Measurements from ENCODE around the gene SGK1. TPM values are rescaled to one million over a fixed set of nuclear protein-coding genes. Genes with fewer than 3 reads are reported as not detected.
"Not testable (repeated sequence)": the region's sequence is repeated elsewhere in the genome, so short reads cannot be mapped to it uniquely, and the experiment has no call there.

SGK1 gene
- total RNA-seq, 1 donor from 2014 or later = 54.6 TPM

DNA sequence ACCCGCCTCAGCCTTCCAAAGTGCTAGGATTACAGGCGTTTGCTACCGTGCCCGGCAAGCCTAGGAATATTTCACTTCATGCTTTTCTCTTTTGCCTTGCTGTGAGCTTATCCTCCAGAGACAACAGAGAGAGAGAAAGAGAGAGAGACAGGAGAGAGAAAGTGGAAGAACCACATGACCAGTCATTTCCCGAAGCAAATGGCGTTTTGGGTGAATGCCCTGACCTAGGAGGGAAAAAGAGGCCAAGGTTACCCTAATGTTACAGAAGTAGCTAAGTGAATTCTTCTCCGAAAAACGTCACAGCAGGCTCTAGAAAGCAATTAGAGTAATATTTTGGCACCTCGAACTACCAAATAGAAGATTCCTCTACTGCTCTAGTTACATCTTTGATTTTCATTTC is 9.1 kb downstream of the SGK1 start:
- DNase-seq (ENCODE audit: low spot score in 2 of 2) (no peak), FAIRE-seq (no peak)

DNA sequence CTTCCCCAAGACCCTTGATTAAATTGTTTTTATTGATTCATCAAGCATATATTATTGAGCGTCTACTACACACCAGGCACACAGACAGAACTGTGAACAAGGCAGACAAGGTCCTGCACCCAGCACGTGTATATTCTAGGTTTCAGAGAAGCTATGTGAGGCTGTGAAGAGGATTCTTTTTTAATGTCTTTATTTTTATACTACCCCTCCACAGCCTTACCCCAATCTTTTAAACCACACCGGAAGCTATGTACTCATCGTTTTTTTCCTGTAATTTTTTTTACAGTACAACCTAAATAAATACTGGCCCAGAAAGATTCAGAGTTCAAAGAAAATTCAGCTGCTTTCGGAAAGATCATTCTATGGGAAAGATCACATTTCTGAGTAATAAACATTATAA is 10.0 kb downstream of the SGK1 start:
- no peak for FAIRE-seq

GRCh38 chr6:134307075-134307474 is 10.8 kb downstream of the SGK1 start:
- FAIRE-seq = no peak

More for the DNA sequence above, 10.0 kb downstream of the SGK1 start:
- DNase-seq (ENCODE audit: low spot score in 2 of 2) = no peak

GRCh38 chr6:134304381-134304780 is 13.5 kb downstream of the SGK1 start:
- FAIRE-seq = not testable (repeated sequence)

More at GRCh38 chr6:134307075-134307474, 10.8 kb downstream of the SGK1 start:
- no peak for DNase-seq (ENCODE audit: low spot score in 2 of 2)

DNA sequence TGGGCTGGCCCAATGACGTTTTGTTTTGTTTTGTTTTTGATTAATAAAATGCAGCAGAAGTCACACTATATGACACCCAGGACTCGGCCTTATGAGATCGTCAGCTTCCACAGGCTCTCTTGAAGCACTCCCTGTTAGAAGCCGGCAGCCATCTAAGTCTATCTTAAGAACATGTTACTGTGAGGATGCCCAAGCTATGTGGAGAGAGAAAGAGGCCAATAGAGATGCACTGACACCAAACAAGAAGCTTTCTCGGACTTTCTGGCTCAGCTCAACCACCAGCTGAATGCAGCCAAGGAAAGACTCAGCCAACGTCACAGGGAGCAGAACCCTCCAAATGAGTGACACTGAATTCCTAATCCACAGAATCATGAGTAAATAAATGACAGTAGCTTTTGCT is 14.0 kb downstream of the SGK1 start:
- DNase-seq (ENCODE audit: low spot score in 2 of 2) (no peak), FAIRE-seq (no peak)

More at GRCh38 chr6:134304381-134304780, 13.5 kb downstream of the SGK1 start:
- DNase-seq (ENCODE audit: low spot score in 2 of 2) = not testable (repeated sequence)

DNA sequence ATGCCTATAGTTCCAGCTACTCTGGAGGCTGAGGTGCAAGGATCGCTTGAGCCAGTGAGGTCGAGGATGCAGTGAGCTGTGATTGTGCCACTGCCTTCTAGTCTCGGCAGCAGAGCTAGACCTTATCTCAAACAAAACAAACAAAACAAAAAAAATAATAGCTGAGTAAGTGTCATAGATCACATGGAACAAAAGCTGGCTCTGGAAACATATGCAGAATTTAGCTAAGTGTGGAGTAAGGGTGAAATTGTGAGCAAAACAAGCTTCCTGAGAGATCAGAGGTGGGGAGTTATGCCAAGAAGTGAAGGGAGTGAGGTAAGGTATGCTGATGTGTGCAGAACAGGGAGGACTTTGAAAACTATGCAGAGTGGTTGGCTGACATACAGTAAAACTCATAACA is 18.7 kb downstream of the SGK1 start:
- FAIRE-seq (no peak), DNase-seq (ENCODE audit: low spot score in 2 of 2) (no peak)

- no peak for FAIRE-seq
These were observed 21.1 kb downstream of the SGK1 start for GRCh38 chr6:134296762-134297161.

GRCh38 chr6:134295953-134296553 is 21.9 kb downstream of the SGK1 start:
- FAIRE-seq (no peak), DNase-seq (ENCODE audit: low spot score in 2 of 2) (peak in 1 of 2 donors; percentile 39)

More at GRCh38 chr6:134296762-134297161, 21.1 kb downstream of the SGK1 start:
- no peak for DNase-seq (ENCODE audit: low spot score in 2 of 2)

DNA sequence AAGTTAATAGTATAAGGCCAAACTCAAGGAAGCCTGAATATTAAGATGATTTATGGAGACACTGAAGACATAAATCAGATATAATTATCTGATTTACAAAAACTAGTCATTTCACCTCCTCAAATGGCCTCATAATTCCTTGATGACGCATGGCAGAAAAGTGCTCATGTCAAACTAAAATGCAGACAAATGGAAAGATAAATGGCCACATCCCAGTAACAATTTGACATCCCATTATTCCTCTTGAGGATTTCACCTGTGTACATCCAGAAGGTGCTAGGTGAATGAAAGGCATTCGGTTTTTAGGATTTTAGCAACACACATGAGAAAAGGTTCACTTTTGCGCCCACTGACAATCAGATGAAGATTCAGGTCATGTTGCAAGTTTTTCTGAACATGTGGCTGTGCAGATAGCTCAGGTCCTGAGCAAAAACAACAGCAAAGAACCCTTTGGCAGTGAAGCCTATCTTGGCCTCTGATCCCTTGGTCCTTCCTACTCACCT is 24.2 kb downstream of the SGK1 start:
- FAIRE-seq (no peak), DNase-seq (ENCODE audit: low spot score in 2 of 2) (no peak)

- FAIRE-seq = no peak
These were observed 26.8 kb downstream of the SGK1 start for GRCh38 chr6:134291156-134291555.

GRCh38 chr6:134289204-134289575 is 28.7 kb downstream of the SGK1 start:
- DNase-seq (ENCODE audit: low spot score in 2 of 2) = no peak
- FAIRE-seq = no peak

More at GRCh38 chr6:134291156-134291555, 26.8 kb downstream of the SGK1 start:
- no peak for DNase-seq (ENCODE audit: low spot score in 2 of 2)

DNA sequence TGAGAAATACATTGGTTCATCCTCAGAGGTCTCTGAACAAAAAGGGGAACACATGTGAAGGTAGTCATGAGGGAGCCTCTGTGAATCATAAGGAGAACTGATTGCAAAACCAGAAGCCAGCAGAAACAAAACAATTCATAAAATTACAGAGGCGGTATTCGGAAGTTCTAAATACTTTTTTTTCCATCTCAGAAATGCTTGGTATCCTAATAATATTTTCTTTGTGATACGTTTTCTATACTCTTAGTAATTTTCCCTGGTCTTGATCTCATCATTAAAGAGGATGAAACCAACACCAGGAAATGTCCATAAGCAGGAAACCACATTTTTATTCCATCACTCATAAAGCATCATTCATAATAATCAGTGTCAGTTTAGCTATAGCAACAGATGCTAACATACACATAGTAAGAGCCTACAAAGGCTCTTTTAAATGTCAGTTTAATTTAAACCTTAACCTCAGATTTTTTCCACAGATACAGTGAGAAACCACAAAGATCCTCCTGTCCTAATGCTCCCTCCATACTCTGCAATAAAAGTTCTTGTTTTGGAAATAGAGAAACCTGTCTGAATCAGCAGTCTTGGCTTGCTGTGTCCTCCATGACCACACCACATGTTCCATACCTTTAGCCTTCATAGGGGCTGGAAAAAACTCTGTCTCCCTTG is 29.2 kb downstream of the SGK1 start:
- DNase-seq (ENCODE audit: low spot score in 2 of 2) (no peak), FAIRE-seq (no peak)

GRCh38 chr6:134287859-134288537 is 29.9 kb downstream of the SGK1 start:
- no peak for FAIRE-seq
- no peak for DNase-seq (ENCODE audit: low spot score in 2 of 2)

- FAIRE-seq = no peak
These were observed 35.1 kb downstream of the SGK1 start for GRCh38 chr6:134282816-134283215.

GRCh38 chr6:134281388-134281787 is 36.5 kb downstream of the SGK1 start:
- FAIRE-seq = no peak

More at GRCh38 chr6:134282816-134283215, 35.1 kb downstream of the SGK1 start:
- DNase-seq (ENCODE audit: low spot score in 2 of 2) = no peak

GRCh38 chr6:134278000-134278399 is 39.9 kb downstream of the SGK1 start:
- FAIRE-seq (no peak), DNase-seq (ENCODE audit: low spot score in 2 of 2) (no peak)

More at GRCh38 chr6:134281388-134281787, 36.5 kb downstream of the SGK1 start:
- DNase-seq (ENCODE audit: low spot score in 2 of 2) = no peak

- DNase-seq (ENCODE audit: low spot score in 2 of 2); FAIRE-seq: not testable (repeated sequence)
These were observed 41.0 kb downstream of the SGK1 start for GRCh38 chr6:134276891-134277377.

DNA sequence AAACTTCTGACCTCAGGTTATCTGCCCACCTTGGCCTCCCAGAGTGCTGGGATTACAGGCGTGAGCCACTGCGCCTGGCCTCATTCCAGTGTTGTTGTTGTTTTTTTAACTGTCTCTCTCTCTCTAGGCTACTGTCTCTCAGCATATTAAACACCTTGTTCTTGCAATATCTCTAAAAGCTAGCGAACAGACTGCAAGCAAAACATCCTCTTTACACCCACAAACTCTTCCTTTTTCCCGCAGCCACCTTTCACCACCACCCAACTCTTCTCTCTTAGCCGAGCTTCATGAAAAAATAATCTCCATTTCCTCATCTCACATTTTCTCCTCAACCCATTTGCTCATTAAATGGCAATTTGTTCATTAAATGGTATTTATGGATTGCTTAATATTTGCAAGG is 45.5 kb downstream of the SGK1 start:
- DNase-seq (ENCODE audit: low spot score in 2 of 2) = no peak
- no peak for FAIRE-seq

DNA sequence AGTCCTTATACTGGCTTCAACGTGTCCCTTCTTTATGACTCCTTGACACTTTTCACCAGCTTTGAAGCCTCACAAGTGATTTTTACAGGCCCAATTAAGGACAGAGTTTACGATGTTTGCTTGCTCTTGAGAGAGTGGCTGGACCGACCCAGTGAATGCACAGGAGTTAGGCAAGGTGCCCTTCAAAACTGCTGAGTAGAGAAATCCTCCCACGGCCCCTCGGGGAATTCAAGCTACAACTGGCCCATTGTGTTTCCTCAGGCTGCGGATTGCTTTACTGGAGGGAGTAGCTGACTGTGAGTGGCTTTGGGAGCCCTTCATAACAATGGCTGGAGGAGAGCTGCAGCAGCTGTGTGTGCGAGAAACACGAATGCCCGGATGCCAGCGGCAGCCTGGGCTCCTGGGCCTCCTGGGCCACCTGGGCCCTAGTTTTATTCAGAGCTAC is 50.0 kb downstream of the SGK1 start:
- FAIRE-seq = no peak
- DNase-seq (ENCODE audit: low spot score in 2 of 2) = peak in 1 of 2 donors; percentile 16

DNA sequence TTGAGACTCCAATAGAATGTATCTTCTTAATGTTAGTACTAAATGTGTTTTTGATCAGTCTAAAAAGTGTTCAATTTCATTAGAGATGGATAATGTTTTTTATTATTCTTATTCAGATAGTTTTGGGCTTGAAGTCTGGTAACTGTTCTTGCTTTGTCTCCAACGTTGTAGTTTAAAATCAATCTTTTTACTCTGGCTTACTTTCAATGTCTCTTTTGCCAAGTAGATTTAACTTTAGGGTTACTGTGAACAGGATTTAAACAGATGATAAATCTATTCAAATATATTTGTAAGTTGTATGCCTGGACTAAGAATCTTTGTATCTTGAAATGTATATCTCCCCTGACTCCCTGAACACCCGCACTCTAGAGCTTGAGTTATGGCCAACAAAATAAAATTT is 51.1 kb downstream of the SGK1 start:
- DNase-seq (ENCODE audit: low spot score in 2 of 2) (no peak), FAIRE-seq (no peak)

GRCh38 chr6:134261766-134262165 is 56.1 kb downstream of the SGK1 start:
- FAIRE-seq (no peak), DNase-seq (ENCODE audit: low spot score in 2 of 2) (no peak)

All from frontal cortex (tissue), 4 donors.